GM19468 (cell line): ENCODE data around the gene MRPL47.
"Not testable (repeated sequence)": the region's sequence is repeated elsewhere in the genome, so short reads cannot be mapped to it uniquely, and the experiment has no call there.

Experiments
- ATAC-seq: cut with Tn5 transposase; IDR thresholded peaks from one replicate; pipeline ENCODE4 v1.9.1; 2021; ENCODE audit warnings: mild to moderate bottlenecking, moderate library complexity, moderate number of reproducible peaks; ENCODE audit not compliant: unreplicated experiment; ENCODE audit errors: extremely low read depth

Gene MRPL47

GRCh38 chr3:179604321-179605078 lies at the start of gene MRPL47, which contains the start of gene NDUFB5:
TSS of gene MRPL47 (minus strand) at chr3:179604638. CDS start at chr3:179604624, 14 bp downstream.
TSS of gene NDUFB5 (plus strand) at chr3:179604794. CDS start at chr3:179604816, 22 bp downstream.
- peak; percentile 95 for ATAC-seq

GRCh38 chr3:179653096-179653797 lies 48.8 kb upstream of the MRPL47 start:
- peak; percentile 37 for ATAC-seq

DNA sequence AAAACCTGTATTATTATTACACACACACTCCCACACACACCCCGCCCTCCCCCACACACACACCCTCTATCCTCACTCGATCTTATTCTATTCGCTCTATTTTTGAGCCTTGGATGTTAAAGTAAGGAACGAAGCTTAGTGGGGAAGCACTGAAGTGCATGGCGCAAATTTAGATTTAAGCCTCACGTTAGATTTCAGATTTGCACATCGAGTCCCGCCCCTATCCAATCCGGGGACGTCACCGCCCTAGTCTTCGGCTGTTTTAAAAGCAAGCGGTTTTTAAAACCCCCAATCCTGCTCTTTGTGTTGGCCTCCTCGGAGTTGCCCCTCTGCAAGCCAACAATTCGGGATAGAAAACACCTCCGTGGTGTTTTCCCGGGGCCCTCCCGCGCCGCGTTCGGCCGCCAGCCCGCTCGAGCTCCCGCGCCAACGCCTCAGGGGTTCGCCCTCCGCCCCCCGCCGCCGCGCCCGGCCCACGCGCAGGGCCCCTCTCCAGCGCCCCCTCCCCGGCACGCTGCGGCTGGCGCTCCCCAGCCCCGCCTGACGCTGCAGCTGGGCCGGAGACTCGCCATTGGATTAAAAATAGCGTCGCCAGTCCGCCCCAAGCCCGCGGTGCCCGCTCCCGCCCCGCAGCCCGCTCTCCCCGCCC lies 48.1 kb upstream of the MRPL47 start, which contains the start of gene USP13:
Gene USP13 (plus strand): TSS at position 594 of the 649 bp plus-strand sequence. CDS start 186 bp downstream, outside the sequence.
- ATAC-seq: peak; percentile 29

GRCh38 chr3:179651687-179652446 lies 47.4 kb upstream of the MRPL47 start:
- no peak for ATAC-seq

DNA sequence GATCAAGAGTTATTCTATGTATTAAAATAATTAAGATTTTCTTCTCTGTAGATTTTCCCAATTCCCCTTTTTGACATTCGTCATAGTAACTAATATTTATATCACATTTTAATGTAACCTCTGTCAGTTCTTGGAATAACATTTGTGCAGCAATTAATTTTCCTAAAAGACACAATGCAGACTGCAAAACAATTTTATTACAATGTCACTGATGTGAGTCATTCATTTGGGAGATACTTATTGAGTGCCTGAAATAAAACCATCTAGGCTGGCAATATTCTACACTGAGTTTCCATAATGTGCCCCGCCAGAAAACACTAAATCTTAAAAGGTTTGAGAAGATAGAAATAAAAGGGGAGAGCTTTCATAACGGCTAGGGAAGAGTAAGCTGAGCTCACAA lies 41.7 kb upstream of the MRPL47 start:
- ATAC-seq: no peak

DNA sequence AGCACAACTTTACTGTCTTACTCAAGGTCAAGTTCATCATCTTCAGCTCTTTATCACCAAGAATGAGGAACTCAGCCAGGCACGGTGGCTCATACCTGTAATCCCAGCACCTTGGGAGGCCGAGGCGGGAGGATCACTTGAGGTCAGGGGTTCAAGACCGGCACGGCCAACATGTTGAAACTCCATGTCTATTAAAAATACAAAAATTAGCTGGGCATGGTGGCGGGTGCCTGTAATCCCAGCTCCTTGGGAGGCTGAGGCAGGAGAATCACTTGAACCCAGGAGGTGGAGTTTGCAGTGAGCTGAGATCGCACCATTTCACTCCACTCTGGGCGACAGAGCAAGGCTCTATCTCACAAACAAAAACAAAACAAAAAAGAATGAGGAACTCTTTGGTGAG lies 39.4 kb upstream of the MRPL47 start:
- ATAC-seq: not testable (repeated sequence)

- ATAC-seq: no peak
These were observed 38.4 kb upstream of the MRPL47 start for GRCh38 chr3:179642871-179643270.

DNA sequence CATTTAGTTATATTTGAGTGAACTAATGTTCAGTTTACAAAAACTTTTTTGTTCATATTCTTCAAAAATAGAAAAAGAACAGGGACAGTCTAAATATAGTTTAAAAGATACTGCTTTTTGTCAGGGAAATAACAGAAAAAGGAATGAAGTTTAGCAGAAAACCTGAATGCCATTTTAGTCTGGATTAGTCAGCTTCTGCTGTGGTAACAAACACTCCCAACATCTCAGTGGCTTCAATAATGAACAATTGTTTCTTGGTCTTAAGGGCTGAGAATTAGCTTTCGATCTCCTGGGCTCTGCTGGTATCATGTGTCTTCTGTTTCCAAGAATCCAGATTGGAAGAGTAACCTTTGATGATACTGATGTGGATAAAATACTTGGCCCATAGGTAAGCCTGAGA lies 36.0 kb upstream of the MRPL47 start:
- no peak for ATAC-seq

- ATAC-seq: no peak
These were observed 26.5 kb upstream of the MRPL47 start for GRCh38 chr3:179630753-179631451.

GRCh38 chr3:179624451-179624850 lies 20.0 kb upstream of the MRPL47 start:
- no peak for ATAC-seq

DNA sequence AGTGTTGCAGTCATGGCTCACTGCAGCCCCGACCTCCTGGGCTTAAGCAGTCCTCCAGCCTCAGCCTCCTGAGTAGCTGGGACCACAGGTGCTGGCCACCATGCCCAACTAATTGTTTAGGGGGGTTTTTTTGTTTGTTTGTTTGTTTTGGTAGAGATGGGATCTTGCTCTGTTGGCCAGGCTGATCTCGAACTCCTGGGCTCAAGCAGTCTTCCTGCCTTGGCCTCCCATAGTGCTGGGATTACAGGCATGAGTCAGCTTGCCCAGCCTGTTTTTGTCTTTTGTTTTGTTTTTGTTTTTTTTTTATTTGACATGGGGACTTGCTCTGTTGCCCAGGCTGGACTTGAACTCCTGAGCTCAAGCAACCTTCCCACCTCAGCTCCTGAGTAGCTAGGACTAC lies 17.6 kb upstream of the MRPL47 start:
- no peak for ATAC-seq

- no peak for ATAC-seq
These were observed 11.2 kb upstream of the MRPL47 start for GRCh38 chr3:179615458-179616173.

DNA sequence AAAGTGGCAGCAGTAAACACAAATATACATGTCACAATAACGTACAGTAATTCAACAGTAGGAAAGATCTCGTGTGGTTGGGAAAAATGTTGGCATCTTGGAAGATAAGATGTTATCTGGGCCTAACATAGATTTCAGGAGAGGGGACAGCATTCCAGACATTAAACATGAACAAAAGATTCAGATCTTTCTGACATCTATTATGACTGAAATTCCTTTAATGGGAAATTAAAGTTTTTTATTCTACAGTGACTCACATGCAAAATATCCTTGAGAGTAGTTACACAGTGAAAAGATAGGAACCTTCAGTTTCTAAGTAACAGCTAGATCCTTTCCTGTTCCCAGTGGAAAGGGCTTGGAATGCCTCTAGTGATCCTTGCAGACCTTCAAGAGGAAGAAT lies 9.4 kb upstream of the MRPL47 start:
- no peak for ATAC-seq

GRCh38 chr3:179610066-179610465 lies 5.6 kb upstream of the MRPL47 start:
- no peak for ATAC-seq

DNA sequence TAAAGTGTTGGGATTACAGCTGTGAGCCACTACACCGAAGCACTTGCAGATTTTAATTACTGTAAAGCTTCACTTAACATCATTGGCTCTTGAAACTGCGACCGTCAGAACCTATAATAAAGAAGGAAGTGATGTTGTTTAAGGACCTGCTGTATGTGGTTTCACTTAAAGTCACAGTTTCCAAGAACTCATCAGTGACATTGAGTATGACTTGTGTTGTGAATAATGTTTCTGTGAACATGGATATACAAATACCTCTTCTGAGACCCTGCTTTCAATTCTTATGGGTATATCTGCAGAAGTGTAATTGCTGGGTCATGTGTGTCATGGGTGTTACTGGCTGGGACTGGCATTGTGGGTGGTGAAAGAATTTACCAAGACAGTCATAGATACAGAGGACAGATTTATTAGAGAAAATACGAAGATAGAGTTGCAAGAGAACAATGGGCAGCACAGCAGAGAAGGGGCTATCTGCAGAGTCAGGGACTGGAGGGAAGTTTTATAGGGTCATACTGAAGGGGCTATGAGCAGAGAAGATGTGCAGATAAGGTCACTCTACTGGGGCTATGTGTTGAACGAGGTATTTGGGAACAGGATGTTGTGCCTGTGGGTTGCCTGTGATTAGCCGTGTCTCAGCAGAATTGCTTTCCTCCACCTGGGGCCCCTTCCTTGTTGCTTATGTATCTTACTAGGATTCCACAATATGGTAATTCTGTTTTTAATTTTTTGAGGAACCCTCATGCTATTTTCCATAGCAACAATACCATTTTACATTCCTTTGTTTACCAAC lies 4.7 kb upstream of the MRPL47 start:
- ATAC-seq: peak; percentile 27

DNA sequence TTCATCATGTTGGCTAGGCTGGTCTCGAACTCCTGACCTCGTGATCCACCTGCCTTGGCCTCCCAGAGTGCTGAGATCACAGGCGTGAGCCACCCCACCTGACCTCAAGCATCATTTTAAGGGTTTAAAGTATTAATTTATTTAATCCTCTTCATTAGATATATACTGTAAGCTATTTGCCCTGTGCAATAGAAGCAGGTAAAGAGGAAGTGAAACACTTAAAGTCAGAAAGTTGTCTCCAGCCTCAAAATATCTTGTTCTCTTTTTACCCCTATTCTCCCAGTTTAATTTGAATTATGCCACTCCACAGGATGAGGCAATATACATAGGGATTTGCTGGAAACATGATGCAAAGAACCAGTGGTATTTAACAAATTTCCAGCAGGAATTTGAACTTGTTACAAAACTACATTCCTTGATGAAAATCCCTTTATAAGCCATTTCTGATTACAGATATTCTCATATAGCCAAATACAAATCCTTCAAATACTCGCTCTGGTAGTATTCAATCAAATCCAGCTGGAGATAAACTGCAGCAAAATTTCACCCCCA lies 2.2 kb upstream of the MRPL47 start:
- no peak for ATAC-seq

DNA sequence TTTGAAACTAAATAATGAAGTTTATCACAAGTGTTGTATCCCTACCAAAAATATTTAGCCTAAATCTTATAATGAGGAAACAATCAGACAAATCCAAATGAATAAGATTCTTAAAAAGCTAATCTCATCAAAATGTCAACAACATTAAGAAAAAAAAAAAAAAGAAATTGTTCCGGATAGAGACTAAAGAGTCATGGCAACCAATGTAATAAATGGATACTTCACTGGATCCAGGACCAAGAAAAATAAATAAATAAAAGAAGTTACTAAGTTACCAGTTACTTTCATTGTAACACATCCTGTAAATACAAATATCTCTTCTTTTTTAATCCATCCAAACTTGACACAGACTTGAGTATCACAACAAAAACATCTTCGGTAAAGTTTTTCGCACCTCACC lies 607 bp downstream of the MRPL47 start:
- no peak for ATAC-seq

DNA sequence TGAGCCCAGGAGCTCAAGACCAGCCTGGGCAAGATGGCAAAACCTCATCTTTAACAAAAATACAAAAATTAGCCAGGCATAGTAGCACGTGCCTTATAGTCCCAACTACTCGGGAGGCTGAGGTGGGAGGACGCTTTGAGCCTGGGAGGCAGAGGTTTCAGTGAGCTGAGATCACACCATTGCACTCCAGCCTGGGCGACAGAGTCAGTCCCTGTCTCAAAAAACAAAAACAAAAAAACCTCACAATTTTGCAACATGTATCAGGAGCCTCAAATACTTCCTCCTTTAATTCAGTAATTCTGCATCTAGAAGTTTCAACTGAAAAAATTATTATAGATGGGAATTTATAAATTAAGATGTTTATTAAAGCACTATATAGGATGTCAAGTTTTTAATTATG lies 1.1 kb downstream of the MRPL47 start:
- no peak for ATAC-seq
